ENCODE results near the gene GRAP2. TPM values are rescaled to one million over a fixed set of nuclear protein-coding genes. Genes with fewer than 3 reads are reported as not detected.

The GRAP2 gene
- total and polyA plus RNA-seq, 2 experiments from 2014 or later: 0.42 TPM; not detected in 1

DNA sequence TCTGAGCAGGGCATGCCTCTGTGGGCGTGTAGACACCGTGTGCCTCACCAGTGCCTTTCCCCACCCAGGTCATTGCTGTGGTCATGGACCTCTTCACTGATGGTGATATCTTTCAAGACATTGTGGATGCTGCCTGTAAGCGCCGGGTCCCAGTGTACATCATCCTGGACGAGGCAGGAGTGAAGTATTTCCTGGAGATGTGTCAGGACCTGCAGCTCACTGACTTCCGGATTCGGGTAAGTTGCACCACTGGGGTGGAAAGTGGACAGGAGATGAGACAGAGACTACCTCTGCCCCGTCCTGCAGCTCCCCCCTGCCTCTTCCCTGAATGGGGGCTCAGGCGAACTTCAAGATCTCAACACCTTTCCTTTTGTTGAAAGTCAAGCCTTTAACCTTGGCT, 118.2 kb downstream of the GRAP2 start:
- TF ChIP-seq, protein P1, sequence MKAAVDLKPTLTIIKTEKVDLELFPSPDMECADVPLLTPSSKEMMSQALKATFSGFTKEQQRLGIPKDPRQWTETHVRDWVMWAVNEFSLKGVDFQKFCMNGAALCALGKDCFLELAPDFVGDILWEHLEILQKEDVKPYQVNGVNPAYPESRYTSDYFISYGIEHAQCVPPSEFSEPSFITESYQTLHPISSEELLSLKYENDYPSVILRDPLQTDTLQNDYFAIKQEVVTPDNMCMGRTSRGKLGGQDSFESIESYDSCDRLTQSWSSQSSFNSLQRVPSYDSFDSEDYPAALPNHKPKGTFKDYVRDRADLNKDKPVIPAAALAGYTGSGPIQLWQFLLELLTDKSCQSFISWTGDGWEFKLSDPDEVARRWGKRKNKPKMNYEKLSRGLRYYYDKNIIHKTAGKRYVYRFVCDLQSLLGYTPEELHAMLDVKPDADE (IDR thresholded peaks at IDR 0.05): no peak
- TF ChIP-seq JUNB (IDR thresholded peaks at IDR 0.05; ENCODE audit: unreplicated experiment) (no peak), CREB1 (CRISPR knock-in tag; IDR thresholded peaks at IDR 0.05; ENCODE audit: low read depth) (no peak), EZH2 (IDR thresholded peaks at IDR 0.05; ENCODE audit: low read depth, unreplicated experiment) (no peak), ZNF331 (CRISPR knock-in tag; IDR thresholded peaks at IDR 0.05; ENCODE audit: low read depth) (no peak), EZH2phosphoT487 (IDR thresholded peaks at IDR 0.05; ENCODE audit: unreplicated experiment) (no peak), STAT1 (IDR thresholded peaks at IDR 0.05; ENCODE audit: unreplicated experiment) (no peak), POLR2AphosphoS5 (IDR thresholded peaks at IDR 0.05; ENCODE audit: low read depth) (no peak), ZNF114 (CRISPR knock-in tag; IDR thresholded peaks at IDR 0.05) (no peak), NANOG (IDR thresholded peaks at IDR 0.05; ENCODE audit: borderline replicate concordance) (no peak)
- TF ChIP-seq, protein P2, sequence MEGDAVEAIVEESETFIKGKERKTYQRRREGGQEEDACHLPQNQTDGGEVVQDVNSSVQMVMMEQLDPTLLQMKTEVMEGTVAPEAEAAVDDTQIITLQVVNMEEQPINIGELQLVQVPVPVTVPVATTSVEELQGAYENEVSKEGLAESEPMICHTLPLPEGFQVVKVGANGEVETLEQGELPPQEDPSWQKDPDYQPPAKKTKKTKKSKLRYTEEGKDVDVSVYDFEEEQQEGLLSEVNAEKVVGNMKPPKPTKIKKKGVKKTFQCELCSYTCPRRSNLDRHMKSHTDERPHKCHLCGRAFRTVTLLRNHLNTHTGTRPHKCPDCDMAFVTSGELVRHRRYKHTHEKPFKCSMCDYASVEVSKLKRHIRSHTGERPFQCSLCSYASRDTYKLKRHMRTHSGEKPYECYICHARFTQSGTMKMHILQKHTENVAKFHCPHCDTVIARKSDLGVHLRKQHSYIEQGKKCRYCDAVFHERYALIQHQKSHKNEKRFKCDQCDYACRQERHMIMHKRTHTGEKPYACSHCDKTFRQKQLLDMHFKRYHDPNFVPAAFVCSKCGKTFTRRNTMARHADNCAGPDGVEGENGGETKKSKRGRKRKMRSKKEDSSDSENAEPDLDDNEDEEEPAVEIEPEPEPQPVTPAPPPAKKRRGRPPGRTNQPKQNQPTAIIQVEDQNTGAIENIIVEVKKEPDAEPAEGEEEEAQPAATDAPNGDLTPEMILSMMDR (conservative IDR thresholded peaks at IDR 0.05; ENCODE audit: low read depth in 2 of 2): no peak
- TF ChIP-seq, protein P3, sequence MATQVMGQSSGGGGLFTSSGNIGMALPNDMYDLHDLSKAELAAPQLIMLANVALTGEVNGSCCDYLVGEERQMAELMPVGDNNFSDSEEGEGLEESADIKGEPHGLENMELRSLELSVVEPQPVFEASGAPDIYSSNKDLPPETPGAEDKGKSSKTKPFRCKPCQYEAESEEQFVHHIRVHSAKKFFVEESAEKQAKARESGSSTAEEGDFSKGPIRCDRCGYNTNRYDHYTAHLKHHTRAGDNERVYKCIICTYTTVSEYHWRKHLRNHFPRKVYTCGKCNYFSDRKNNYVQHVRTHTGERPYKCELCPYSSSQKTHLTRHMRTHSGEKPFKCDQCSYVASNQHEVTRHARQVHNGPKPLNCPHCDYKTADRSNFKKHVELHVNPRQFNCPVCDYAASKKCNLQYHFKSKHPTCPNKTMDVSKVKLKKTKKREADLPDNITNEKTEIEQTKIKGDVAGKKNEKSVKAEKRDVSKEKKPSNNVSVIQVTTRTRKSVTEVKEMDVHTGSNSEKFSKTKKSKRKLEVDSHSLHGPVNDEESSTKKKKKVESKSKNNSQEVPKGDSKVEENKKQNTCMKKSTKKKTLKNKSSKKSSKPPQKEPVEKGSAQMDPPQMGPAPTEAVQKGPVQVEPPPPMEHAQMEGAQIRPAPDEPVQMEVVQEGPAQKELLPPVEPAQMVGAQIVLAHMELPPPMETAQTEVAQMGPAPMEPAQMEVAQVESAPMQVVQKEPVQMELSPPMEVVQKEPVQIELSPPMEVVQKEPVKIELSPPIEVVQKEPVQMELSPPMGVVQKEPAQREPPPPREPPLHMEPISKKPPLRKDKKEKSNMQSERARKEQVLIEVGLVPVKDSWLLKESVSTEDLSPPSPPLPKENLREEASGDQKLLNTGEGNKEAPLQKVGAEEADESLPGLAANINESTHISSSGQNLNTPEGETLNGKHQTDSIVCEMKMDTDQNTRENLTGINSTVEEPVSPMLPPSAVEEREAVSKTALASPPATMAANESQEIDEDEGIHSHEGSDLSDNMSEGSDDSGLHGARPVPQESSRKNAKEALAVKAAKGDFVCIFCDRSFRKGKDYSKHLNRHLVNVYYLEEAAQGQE (IDR thresholded peaks at IDR 0.05; ENCODE audit: unreplicated experiment): no peak
- TF ChIP-seq, protein P4, sequence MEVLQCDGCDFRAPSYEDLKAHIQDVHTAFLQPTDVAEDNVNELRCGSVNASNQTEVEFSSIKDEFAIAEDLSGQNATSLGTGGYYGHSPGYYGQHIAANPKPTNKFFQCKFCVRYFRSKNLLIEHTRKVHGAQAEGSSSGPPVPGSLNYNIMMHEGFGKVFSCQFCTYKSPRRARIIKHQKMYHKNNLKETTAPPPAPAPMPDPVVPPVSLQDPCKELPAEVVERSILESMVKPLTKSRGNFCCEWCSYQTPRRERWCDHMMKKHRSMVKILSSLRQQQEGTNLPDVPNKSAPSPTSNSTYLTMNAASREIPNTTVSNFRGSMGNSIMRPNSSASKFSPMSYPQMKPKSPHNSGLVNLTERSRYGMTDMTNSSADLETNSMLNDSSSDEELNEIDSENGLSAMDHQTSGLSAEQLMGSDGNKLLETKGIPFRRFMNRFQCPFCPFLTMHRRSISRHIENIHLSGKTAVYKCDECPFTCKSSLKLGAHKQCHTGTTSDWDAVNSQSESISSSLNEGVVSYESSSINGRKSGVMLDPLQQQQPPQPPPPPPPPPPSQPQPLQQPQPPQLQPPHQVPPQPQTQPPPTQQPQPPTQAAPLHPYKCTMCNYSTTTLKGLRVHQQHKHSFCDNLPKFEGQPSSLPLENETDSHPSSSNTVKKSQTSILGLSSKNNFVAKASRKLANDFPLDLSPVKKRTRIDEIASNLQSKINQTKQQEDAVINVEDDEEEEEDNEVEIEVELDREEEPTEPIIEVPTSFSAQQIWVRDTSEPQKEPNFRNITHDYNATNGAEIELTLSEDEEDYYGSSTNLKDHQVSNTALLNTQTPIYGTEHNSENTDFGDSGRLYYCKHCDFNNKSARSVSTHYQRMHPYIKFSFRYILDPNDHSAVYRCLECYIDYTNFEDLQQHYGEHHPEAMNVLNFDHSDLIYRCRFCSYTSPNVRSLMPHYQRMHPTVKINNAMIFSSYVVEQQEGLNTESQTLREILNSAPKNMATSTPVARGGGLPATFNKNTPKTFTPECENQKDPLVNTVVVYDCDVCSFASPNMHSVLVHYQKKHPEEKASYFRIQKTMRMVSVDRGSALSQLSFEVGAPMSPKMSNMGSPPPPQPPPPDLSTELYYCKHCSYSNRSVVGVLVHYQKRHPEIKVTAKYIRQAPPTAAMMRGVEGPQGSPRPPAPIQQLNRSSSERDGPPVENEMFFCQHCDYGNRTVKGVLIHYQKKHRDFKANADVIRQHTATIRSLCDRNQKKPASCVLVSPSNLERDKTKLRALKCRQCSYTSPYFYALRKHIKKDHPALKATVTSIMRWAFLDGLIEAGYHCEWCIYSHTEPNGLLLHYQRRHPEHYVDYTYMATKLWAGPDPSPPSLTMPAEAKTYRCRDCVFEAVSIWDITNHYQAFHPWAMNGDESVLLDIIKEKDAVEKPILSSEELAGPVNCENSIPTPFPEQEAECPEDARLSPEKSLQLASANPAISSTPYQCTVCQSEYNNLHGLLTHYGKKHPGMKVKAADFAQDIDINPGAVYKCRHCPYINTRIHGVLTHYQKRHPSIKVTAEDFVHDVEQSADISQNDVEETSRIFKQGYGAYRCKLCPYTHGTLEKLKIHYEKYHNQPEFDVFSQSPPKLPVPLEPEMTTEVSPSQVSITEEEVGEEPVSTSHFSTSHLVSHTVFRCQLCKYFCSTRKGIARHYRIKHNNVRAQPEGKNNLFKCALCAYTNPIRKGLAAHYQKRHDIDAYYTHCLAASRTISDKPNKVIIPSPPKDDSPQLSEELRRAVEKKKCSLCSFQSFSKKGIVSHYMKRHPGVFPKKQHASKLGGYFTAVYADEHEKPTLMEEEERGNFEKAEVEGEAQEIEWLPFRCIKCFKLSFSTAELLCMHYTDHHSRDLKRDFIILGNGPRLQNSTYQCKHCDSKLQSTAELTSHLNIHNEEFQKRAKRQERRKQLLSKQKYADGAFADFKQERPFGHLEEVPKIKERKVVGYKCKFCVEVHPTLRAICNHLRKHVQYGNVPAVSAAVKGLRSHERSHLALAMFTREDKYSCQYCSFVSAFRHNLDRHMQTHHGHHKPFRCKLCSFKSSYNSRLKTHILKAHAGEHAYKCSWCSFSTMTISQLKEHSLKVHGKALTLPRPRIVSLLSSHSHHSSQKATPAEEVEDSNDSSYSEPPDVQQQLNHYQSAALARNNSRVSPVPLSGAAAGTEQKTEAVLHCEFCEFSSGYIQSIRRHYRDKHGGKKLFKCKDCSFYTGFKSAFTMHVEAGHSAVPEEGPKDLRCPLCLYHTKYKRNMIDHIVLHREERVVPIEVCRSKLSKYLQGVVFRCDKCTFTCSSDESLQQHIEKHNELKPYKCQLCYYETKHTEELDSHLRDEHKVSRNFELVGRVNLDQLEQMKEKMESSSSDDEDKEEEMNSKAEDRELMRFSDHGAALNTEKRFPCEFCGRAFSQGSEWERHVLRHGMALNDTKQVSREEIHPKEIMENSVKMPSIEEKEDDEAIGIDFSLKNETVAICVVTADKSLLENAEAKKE (CRISPR knock-in tag; IDR thresholded peaks at IDR 0.05): no peak
- Histone ChIP-seq H3K9me2 (ENCODE audit: insufficient read depth) (no peaks in the 10 kb centered on the region), H3K79me2 (replicated peaks; ENCODE audit: insufficient read depth) (peaks cover 17% of the 10 kb centered on the region), H3F3A (replicated peaks; ENCODE audit: low read depth) (no peaks in the 10 kb centered on the region), H3K4me3 (no peak overlapping the region), H2AFZ (no peak overlapping the region), H3K4me2 (no peak overlapping the region), H3K27ac (ENCODE audit: low read depth) (no peak overlapping the region), H4K20me1 (replicated peaks; ENCODE audit: insufficient read depth) (0 out of 2 replicates have a peak, but pooled peaks cover 8% of the 10 kb centered on the region), H3K36me3 (ENCODE audit: insufficient read depth) (peaks cover 4% of the 10 kb centered on the region; the same call in 1 of the 2 replicates), H3K27me3 (ENCODE audit: insufficient read depth) (no peaks in the 10 kb centered on the region), H3K4me1 (ENCODE audit: insufficient read depth) (no peaks in the 10 kb centered on the region)
- peaks cover 9% of the 10 kb centered on the region; the same call in 2 of the 3 replicates for H3K4me1 Mint-ChIP-seq
- H3K27ac Mint-ChIP-seq: no peak overlapping the region
- DNase-seq (ENCODE audit: low spot score) (no peak), ATAC-seq (no peak)
- H3K9me3 Mint-ChIP-seq: no peaks in the 10 kb centered on the region
- H3K27me3 Mint-ChIP-seq (ENCODE audit: insufficient read depth, low read depth, poor library complexity): peaks cover 3% of the 10 kb centered on the region
- peaks cover 26% of the 10 kb centered on the region for H3K36me3 Mint-ChIP-seq (ENCODE audit: low read depth)
- no peak overlapping the region for H3K4me3 Mint-ChIP-seq
